Fibroblast of pulmonary artery (primary cell): ENCODE results near the gene COL5A1.

Experiments used
- DNase-seq: peaks from one replicate; pipeline ENCODE4 v3.0.0-alpha.2; 2010; ENCODE audit warnings: low read depth
- H3K4me3 ChIP-seq: replicated peaks from 2 replicates; pipeline ENCODE4 v1.5.1; 2011; ENCODE audit warnings: low read depth, mild to moderate bottlenecking, control low read depth, low read length, moderate library complexity
- CTCF ChIP-seq: IDR thresholded peaks from 2 replicates; pipeline ENCODE4 v1.5.1; 2011; ENCODE audit warnings: mild to moderate bottlenecking, control low read depth, low read length, inconsistent platforms; ENCODE audit errors: missing control alignments

The COL5A1 gene

GRCh38 chr9:134611046-134611445, 30.6 kb upstream of the COL5A1 start:
- no peak for TF ChIP-seq CTCF
- H3K4me3 ChIP-seq = no peak overlapping the region
- no peak for DNase-seq

- DNase-seq = no peak
- TF ChIP-seq CTCF = no peak
- H3K4me3 ChIP-seq = no peak overlapping the region
These were observed 29.3 kb upstream of the COL5A1 start for GRCh38 chr9:134612309-134612708.

GRCh38 chr9:134612715-134613114, 28.9 kb upstream of the COL5A1 start:
- TF ChIP-seq CTCF = no peak
- DNase-seq = no peak
- no peak overlapping the region for H3K4me3 ChIP-seq

- DNase-seq = no peak
- no peak for TF ChIP-seq CTCF
- H3K4me3 ChIP-seq = no peak overlapping the region
These were observed 27.3 kb upstream of the COL5A1 start for GRCh38 chr9:134614256-134614655.

GRCh38 chr9:134616341-134616740, 25.3 kb upstream of the COL5A1 start:
- no peak for DNase-seq
- TF ChIP-seq CTCF = no peak
- no peak overlapping the region for H3K4me3 ChIP-seq

- TF ChIP-seq CTCF = no peak
- no peak overlapping the region for H3K4me3 ChIP-seq
- no peak for DNase-seq
These were observed 24.4 kb upstream of the COL5A1 start for GRCh38 chr9:134617246-134617645.

- no peak overlapping the region for H3K4me3 ChIP-seq
- no peak for DNase-seq
- no peak for TF ChIP-seq CTCF
These were observed 23.8 kb upstream of the COL5A1 start for GRCh38 chr9:134617836-134618162.
